Activated CD8-positive, alpha-beta memory T cell treated with anti-CD3 and anti-CD28 coated beads for 4 hours (primary cell): ENCODE results near the gene PREX1.
"Not testable (repeated sequence)": the region's sequence is repeated elsewhere in the genome, so short reads cannot be mapped to it uniquely, and the experiment has no call there.

Experiments used
- DNase-seq, 2 donors: peaks; one replicate each; pipeline ENCODE4 v3.0.0-alpha.2; 2020; ENCODE audit warnings: low read depth in 2 of 2

The PREX1 gene

DNA sequence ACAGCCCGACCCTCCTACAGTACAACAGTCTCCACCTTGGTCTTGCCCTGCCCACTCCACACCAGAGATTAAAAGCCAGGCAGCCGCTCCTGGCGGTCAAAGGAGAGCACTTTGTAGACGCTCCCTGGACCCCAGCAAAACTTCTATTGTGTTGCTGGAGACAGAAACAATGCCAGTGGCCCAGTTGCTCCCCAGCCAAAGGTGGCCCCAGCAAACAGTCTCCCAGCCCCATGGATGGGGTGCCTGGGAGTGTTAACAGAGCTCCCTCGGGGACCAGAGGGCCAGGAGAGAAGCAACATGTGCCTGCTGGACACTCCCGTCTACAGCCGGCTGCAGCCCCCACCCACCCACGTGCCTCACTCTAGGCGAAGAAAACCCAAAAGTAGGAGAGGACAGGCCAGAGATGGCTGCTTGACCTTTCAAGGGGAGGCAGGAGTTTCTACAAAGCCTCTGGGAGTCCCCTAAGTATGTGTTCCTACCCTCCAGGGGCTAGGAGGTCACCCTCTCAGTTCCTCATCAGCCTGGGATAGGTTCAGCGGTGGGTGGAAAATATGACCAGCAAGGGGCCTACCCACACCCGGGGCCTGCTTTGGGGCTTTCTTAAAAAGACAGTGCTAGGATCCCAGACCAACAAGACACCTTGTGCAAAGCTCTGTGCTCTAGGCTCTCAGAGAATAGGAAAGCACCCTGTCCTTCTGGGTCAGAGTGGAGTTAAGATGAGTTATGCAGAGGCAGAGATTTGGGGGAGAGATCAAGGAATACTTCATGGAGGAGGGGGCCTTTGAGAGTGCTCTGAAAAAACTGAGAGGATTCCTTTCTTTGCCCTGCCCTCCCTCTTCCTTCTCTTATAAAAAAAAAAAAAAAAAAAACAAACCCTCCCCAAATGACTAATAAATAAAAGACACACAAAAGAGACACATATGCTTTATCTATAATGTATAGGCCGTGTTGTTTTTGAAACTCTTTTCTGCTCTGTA, 19.0 kb upstream of the PREX1 start:
- DNase-seq = no peak

DNA sequence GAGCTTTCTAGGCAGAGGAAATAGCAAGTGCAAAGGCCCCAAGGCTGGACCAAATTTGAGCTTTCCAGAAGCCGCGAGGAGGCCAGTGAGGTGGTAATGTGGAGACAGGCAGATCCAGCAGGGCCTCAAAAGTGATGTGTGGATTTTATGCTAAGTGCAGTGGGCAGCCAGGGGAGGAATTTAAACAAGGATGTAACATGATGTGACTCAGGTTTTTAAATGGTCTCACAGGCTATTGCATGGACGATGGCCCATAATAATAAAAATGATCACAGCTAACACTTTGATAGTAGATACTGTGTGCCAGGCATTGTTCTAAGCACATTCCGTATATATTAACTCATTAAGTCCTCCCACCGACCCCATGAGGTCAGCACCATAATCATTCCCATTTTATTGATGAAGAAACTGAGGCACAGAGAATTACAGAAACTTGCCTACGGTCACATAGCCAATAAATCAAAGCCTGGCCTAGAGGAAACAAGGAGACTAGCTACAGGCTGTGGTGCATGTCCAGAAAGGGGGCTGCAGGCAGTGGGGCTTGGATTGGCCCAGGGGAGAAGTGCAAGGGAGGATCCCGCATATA, 18.0 kb upstream of the PREX1 start:
- no peak for DNase-seq

DNA sequence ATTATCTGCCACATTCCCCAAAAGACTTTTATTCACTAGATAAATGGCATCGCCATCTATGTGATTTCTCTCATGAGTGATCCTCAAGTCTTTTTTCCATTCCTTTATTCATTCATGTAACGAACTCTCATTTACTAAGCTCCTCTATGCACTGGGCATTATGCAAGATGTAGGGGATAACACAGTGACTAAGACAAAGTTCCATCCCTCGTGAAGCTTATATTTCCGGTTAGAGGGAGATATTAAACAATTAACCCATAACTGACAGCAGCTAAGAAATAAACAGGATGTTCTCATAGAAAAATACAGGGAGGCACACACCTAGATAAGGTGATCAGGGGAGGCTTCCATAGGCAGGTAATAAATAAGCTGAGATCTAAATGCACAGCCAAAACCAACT, 17.2 kb upstream of the PREX1 start:
- no peak for DNase-seq

DNA sequence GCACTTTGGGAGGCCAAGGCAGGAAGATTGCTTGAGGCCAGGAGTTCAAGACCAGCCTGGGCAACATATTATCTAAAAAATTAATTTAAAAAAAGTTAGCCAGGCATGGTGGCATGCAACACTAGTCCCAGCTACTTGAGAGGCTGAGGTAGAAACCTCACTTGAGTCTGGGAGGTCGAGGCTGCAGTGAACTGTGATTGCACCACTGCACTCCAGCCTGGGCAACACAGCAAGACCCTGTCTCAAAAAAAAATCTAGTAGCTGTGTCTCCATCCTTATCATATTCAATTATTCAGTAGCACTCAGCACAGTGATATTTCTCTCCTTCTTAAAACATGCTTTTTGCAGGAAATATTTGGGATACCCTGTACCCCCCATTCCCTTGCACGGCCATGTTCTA, 16.1 kb upstream of the PREX1 start:
- DNase-seq = not testable (repeated sequence)

DNA sequence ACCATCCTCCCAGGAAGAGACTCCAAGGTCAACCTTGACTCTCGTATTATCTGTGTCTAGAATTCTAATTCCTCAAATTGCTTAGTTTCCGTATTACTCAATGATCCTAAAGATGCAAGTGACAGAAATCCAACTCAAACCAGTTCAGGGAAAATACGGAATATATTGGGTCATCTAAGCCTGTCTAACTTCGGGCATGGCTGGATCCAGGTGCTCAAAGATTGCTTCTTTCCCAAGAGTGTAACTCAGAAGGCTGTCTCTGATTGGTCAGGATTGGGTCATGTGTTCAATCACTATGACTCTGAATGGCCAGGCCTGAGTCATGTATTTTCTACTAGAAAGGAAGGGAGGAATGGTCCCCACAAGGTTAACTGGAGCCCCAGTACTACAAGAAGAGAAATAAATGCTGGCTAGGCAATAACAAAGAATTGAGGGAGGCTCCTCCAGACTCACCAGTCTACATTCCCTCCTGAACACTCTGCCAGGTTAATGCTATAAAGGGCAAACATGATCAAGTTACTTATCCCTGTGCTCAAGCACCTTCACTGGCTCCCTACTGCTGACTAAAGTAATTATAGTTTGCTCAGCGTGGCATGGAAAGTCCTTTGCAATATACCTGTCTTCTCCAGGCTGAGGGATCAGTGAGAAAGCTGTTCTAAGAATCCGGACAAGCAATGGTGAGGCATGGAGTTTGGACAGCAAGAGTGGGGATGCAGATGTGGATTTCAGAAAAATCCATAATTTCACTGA, 15.4 kb upstream of the PREX1 start:
- DNase-seq = no peak

DNA sequence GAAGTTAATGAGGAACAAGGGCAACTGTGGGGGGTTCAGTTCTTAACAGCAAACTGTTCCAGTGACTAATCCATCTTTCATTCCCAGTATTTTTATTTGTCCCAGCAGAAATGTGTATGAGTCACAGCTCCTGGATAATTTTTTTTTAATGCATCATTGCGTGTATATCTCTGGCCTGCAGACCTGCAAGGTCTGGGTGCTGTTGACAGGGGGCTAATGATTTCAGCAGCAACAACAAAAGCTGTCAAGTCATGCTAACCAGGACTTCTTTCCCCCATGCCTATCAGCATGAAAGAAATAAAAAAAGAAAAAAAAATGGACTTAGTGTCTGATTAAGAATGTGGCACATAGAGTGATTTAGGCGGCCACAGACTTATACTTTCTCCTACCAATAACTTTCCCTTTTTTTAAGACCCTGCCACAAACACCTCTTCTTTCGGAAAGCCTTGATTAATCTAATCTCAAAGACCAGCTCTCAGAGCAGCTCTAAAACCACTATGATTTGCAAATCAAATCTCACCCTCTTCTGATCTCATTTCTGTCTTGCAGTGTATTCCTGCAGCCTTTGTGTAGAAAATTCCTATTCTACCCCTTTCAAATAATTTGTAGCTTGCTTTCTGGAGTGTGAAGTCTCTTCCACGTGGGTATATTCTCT, 14.2 kb upstream of the PREX1 start:
- DNase-seq = no peak

DNA sequence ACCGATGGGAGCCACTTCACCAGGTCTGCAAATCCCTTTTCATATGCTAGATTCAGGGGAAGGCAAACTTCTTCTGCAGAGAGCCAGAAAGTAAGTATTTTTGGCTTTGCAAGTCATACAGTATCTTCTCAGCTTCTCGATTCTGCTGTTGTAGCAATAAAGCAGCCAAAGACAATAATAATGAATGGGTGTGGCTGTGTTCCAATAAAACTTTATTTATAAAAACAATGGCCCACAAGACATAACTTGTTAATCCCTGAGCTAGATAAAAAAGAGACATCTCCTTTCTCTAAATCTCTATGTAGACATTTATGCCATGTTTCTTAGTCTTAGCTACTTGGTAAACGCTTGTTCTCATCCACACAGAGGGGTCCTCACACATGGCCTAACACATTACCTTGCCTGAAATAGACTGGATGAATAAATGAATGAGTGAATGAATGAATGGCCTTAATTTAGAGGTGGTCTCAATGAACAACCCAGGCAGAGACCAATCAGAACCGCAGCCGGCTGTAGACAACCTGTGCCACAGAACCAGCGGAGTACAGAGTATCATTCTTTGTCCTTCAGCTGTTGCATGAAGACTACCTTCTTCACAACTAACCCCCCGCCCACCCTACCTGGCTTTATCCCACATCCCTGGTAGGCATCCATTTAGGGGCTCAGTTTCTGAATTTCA, 13.5 kb upstream of the PREX1 start:
- DNase-seq = no peak

DNA sequence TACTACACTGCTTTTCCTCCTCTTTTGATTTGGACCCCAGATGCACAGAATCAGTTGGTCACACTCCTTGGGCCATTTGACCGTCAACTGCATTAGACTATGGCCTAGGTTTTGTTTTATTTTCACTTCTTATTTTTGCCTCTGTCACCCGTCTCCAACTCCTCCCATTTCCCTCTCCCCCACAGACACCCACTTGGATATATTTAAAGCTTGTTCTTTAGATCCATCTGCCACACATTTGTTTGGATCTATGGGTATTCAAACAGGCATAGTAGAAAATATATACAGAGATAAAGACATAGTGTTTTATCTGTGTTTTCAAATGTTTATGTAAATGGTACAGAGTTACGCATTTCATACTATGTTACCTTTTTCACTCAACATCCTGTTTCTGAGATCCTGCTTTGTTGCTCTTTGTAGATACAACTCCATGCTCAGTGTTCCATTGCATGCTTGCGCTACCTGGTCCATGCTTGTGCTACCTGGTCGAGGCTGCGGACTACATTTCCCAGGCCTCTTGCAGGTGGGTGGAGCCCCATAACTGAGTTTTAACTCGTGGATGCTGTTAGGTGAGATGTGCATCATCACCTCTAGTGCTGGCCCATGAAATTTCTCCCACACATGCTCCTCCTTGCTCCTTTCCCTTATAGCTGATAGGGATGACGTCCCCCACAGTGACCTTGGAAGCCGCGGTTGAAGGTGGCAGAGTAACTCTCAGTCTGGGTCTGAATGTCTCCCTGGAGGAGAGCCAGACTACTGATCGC, 11.5 kb upstream of the PREX1 start:
- no peak for DNase-seq

DNA sequence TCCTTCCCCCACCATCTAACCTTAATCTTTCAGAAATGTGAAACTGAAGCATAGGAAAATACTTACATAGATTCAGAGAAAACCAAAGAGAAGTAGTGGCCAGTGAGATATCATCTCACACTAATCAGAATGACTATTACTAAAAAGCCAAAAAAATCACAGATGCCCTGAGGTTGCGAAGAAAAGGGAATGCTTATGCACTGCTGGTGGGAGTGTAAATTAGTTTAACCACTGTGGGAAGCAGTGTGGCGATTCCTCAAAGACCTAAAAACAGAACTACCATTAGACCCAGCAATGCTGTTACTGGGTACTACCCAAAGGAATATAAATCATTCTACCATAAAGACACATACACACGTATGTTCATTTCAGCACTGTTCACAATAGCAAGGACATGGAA, 9.2 kb upstream of the PREX1 start:
- no peak for DNase-seq

DNA sequence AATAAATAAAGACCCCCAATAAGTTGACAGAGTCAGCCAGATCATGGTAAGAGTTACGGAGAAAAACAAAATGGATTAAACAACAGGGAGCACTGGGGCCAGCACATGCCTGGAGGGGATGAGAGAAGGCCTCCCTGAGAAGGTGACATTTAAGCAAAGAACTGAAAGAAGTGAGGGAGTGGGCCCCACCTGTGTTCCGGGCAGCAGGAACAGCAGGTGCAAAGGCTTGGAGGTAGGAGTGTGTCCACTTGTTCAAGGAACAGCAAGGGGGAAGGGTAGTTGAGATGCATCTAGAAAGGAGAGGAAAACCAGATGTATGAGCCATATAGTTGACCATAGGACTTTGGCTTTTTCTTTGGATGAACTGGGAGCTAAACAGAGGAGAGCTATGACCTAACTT, 7.6 kb upstream of the PREX1 start:
- no peak for DNase-seq

DNA sequence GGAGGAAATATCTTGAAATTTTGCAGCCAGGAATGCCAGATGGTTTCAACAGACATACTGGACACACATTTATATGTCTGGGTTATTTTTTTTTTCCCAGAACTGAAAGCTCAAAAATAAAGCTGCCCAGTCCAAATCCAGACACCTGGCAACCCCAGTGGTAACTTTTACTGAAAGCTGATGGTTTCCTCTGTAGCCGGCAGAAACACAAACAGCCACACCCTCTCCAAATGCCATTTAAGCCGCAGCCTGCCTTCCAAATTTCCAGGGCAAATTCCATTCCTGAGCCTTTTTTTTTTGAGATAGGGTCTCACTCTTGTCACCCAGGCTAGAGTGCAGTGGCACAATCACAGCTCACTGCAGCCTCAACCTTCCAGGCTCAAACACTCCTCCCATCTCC, 6.5 kb upstream of the PREX1 start:
- DNase-seq = no peak

DNA sequence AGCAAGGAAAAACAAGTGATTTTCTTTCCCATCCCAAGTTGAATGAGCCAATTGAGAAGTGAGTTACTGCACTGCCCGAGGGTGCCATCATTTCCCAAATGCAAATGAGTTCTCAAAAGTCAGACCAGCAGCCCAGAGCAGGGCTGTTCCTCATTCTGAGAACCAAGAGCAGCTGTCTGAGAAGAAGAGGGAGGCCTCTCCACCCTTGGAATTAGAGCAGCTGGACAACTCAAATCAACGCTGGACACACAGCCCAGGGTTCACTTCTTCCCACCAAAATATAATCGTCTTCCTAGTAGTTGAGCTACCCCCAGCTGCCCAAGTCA, 4.6 kb upstream of the PREX1 start:
- DNase-seq = no peak

DNA sequence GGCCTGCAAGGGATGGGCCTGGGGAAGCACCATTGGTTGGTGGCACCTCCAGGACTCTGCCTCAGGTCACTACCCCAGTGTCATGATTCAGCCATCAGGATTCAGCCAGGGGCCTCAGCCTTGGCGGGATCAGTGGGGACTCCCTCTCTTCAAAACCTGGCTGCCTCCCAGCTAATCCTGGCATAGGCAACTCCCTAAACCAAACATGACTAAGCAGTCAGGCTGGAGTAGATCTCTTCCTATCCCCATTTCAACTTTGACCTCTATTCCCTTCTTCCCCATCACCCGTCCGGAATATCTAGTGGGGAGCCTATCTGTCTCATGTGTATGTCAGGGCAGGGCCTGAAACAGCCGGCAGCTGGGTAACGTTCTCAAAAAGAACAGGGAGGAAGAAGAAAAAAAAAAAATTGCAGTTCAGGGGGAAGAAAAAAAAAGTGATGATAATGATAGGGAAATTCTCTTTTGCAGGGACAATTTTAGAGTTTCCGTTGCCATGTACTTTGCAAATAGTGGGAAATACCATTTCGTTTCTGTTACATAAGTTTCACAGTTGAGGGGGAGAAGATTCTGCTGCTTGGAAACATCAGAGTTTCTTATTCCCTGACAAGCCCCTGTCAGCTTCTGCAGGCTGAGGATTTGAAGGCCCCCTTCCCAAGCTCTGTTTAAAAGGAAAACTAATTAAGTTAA, 4.1 kb upstream of the PREX1 start:
- DNase-seq = no peak

DNA sequence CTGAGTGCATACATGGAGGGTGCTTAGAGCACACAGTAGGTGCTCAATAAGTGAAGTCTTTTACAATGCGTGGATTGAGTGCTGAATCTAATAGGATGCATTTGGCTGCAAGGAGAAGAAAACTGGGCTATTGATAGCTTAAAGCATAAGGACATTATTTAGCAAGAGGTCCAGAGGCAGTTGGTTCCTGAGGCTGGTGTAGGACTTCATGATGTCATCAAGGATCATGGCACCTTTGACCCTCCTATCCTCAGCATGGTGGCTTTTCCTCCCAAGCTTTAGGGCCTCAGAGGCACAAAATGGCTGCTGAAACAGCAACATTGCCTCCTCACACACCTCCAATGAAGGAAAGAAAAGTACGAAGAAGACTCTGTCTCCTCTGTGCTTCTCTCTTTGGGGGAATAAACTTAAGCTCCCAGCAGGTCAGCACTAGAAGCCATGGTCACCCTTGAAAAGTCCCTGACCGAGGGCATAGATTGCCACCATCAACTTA, 3.1 kb upstream of the PREX1 start:
- DNase-seq = no peak

DNA sequence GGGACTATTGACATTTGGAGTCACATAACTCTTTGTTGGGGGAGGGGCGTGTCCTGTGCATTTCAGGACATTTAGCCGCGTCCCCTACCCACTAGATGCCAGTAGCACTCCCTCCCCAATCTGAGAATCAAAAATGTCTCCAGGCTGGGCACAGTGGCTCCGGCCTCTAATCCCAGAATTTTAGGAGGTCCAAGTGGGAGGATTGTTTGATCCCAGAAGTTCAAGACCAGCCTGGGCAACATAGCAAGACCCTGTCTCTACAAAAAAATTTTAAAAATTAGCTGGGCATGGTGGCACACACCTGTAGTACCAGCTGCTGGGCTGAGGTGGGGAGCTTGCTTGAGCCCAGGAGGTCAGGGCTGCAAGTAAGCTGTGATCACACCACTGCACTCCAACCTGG, 2.1 kb upstream of the PREX1 start:
- no peak for DNase-seq

DNA sequence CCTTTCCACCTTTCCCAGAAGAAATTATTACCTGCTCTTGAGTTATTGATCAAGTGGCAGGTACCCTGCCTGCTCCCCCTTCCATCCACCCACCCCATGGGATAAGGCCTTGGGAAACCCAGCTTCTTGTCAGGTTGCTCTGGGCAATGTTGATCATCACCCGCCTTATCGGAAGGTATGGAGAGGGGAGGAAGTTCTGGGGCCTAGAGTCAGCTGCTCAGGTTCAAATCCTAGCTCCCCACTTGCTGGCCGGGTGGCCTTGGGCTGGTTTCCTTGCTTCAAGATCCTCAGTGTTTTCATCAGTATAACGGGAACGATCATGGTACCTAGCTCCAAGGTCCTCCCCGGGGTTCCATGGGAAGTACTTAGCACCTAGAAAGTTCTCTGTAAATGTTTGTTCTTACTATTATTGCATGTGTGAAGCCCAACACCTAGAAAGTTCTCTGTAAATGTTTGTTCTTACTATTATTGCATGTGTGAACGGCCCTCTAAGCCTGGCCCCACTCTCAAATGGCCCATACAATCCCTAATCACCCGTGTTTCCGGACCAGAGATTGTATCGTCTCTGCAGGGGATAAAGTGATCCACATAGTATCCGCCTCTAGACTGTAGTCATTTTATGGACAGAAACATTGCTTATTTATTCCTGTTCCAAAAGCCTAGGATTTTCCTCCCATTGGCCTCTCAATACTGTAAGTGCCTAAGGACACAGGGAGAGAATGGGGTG, 1.1 kb upstream of the PREX1 start:
- no peak for DNase-seq

DNA sequence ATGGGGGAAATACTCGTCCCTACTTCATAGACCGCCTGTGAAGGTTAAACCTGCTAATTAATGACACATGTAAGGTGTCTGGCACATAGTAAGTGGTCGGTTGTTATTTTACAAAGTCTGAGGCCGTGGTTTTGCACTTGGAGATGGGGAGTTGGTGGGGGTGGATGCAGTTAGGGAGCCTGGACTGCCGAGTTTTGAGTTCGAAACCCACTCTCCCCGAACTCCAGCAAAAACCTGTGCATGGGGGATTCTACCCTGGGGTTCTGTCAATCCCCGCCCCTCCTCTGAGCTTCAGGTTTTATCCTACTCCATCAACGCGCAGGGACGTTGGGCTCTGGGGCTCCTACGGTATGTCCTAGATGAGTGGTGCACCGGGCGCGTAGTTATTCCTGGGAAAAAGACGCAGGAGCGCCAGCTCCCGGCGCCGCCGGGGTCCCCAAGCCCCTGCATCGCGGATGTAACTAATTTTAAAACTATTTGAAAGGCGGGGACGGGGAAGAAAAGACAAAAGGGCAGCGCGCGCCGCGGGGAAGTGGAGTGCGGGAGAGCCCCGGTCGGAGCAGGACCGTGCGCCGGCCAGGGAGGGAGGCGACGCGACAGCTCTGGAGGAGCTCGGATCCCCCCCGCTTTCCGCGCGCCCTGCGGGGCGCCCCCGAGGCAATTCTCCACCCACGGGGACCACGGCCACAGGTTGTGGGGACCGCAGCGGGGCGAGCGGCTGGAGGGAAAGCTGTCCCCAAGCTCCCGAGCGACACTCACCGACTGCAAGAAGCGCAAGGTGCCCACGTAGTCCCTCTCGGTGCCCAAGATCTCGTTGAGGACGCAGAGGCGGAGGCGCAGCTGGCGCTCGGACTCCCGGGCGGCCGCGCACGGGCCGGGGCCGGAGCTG, 672 bp downstream of the PREX1 start:
- no peak for DNase-seq

DNA sequence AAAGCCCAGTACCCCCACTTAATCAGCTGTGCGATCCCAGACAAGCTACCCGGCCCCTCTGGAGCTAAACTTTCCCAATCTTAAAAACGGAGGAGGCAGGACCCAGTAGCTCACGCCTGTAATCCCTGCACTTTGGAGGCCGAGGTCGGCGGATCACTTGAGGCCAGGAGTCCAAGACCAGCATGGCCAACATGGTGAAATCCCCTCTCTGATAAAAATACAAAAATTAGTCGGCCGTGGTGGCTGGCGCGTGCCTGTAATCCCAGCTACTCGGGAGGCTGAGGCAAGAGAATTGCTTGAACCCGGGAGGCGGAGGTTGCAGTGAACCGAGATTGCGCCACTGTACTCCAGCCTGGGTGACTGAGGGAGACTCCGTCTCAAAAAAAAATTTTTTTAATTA, 1.3 kb downstream of the PREX1 start:
- not testable (repeated sequence) for DNase-seq
